Measurements from ENCODE around the gene CWC27. TPM values are rescaled to one million over a fixed set of nuclear protein-coding genes. Genes with fewer than 3 reads are reported as not detected.

CWC27 gene
- polyA plus RNA-seq, 2 of the 4 experiments (the other 2 are of a cell fraction), result 24.1 to 48.5 TPM

- no peak overlapping the region for H3K4me3 ChIP-seq
- no peak overlapping the region for H3K27ac ChIP-seq
- no peak for ATAC-seq
- no peak for TF ChIP-seq ATOH8 (CRISPR knock-in tag; IDR thresholded peaks at IDR 0.05; ENCODE audit: low read depth)
- TF ChIP-seq BCL3 (IDR thresholded peaks at IDR 0.05), result no peak
- TF ChIP-seq ZSCAN20 (CRISPR knock-in tag; IDR thresholded peaks at IDR 0.05), result no peak
- TF ChIP-seq ZNF302 (CRISPR knock-in tag; IDR thresholded peaks at IDR 0.05), result no peak
- TF ChIP-seq HEYL (CRISPR knock-in tag; IDR thresholded peaks at IDR 0.05), result no peak
- TF ChIP-seq KDM1A (IDR thresholded peaks at IDR 0.05; ENCODE audit: low read depth), result no peak
- no peak for TF ChIP-seq RAD21 (conservative IDR thresholded peaks at IDR 0.05 in 1 of 2, IDR thresholded peaks at IDR 0.05 in 1 of 2)
- no peak for TF ChIP-seq CTCF (IDR thresholded peaks at IDR 0.05)
- TF ChIP-seq PHF8 (IDR thresholded peaks at IDR 0.05; ENCODE audit: borderline replicate concordance, low read depth), result no peak
- TF ChIP-seq RNF2 (IDR thresholded peaks at IDR 0.05; ENCODE audit: borderline replicate concordance, low read depth), result no peak
- no peak for TF ChIP-seq BHLHE40 (IDR thresholded peaks at IDR 0.05; ENCODE audit: low read depth, low read length)
- no peak for TF ChIP-seq MAX (IDR thresholded peaks at IDR 0.05)
- TF ChIP-seq TFCP2L1 (CRISPR knock-in tag; IDR thresholded peaks at IDR 0.05), result no peak
- TF ChIP-seq CEBPB (IDR thresholded peaks at IDR 0.05), result no peak
- no peak for FAIRE-seq
- POLR2A ChIA-PET, result no interaction called here
- H3K4me1 ChIP-seq, result no peaks in the 10 kb centered on the region
- no peak for DNase-seq (ENCODE audit: low read depth in 1 of 2, low spot score in 1 of 2)
- CTCF ChIA-PET, result no interaction called here
- H3K9me3 ChIP-seq, result no peaks in the 10 kb centered on the region
- H3K4me2 ChIP-seq, result no peak overlapping the region
Observed at GRCh38 chr5:64742821-64743220, 25.9 kb upstream of the CWC27 start.

GRCh38 chr5:64744914-64745313 lies 23.8 kb upstream of the CWC27 start:
- no peak for FAIRE-seq
- DNase-seq (ENCODE audit: low read depth in 1 of 2, low spot score in 1 of 2), result no peak
- ATAC-seq, result no peak
- Histone ChIP-seq H3K4me2 (no peak overlapping the region), H3K9me3 (no peaks in the 10 kb centered on the region), H3K4me3 (no peak overlapping the region), H3K4me1 (no peaks in the 10 kb centered on the region), H3K27ac (no peak overlapping the region)
- ChIA-PET CTCF (no interaction called here), POLR2A (no interaction called here)
- 95% methylated on average over 1 of the region's 1 CpG for WGBS (ENCODE audit: missing lambda C conversion rate)
- TF ChIP-seq CHD4 (IDR thresholded peaks at IDR 0.05; ENCODE audit: borderline replicate concordance) (no peak), KDM1A (IDR thresholded peaks at IDR 0.05; ENCODE audit: low read depth) (no peak), HES2 (IDR thresholded peaks at IDR 0.05) (no peak), CBX2 (IDR thresholded peaks at IDR 0.05; ENCODE audit: borderline replicate concordance, low read depth) (no peak), POLR2AphosphoS2 (conservative IDR thresholded peaks at IDR 0.05; ENCODE audit: low read length) (no peak)

GRCh38 chr5:64746446-64746845 lies 22.3 kb upstream of the CWC27 start:
- no peak overlapping the region for H3K4me3 ChIP-seq
- H3K27ac ChIP-seq, result no peak overlapping the region
- no peaks in the 10 kb centered on the region for H3K4me1 ChIP-seq
- FAIRE-seq, result no peak
- H3K4me2 ChIP-seq, result no peak overlapping the region
- DNase-seq (ENCODE audit: low read depth in 1 of 2, low spot score in 1 of 2), result no peak
- POLR2A ChIA-PET, result no interaction called here
- H3K9me3 ChIP-seq, result no peaks in the 10 kb centered on the region
- 97% methylated on average over 1 of the region's 1 CpG for WGBS (ENCODE audit: missing lambda C conversion rate)
- CTCF ChIA-PET, result interaction anchor here (1.2 to 1.6 kb wide), 2 partner anchors 12 to 134 kb away, joined by 3 to 5 read pairs; no protein-coding TSS in a partner anchor
- ATAC-seq, result no peak
- TF ChIP-seq CBX2 (IDR thresholded peaks at IDR 0.05; ENCODE audit: borderline replicate concordance, low read depth) (no peak), EP300 (IDR thresholded peaks at IDR 0.05) (no peak), MAX (IDR thresholded peaks at IDR 0.05) (no peak), RAD21 (conservative IDR thresholded peaks at IDR 0.05 in 1 of 2, IDR thresholded peaks at IDR 0.05 in 1 of 2) (no peak), USF2 (IDR thresholded peaks at IDR 0.05) (no peak), JUNB (IDR thresholded peaks at IDR 0.05) (no peak), ZC3H11A (IDR thresholded peaks at IDR 0.05) (no peak), CTCF (IDR thresholded peaks at IDR 0.05) (no peak), POLR2AphosphoS2 (conservative IDR thresholded peaks at IDR 0.05; ENCODE audit: low read length) (no peak), EHMT2 (IDR thresholded peaks at IDR 0.05; ENCODE audit: low read depth) (no peak), FOXS1 (CRISPR knock-in tag; IDR thresholded peaks at IDR 0.05) (no peak), SREBF2 (IDR thresholded peaks at IDR 0.05) (no peak), RARB (CRISPR knock-in tag; IDR thresholded peaks at IDR 0.05) (no peak), FOSL2 (IDR thresholded peaks at IDR 0.05) (no peak), FOSL2 (CRISPR knock-in tag; IDR thresholded peaks at IDR 0.05) (no peak)
